Adrenal gland (tissue), 5 donors: ENCODE data around the gene TTLL11.

Experiments
- CTCF ChIP-seq, 6 experiments: fragments of 450-650 bp in 4 of 6; fragments of 200-600 bp in 2 of 6; sonication (generic) in 1 of 6; IDR thresholded peaks; 1 replicate in 5 of 6; 2 replicates in 1 of 6; pipeline versions ENCODE4 v1.5.1 to v1.8.0; 2016 to 2021; ENCODE audit warnings: antibody characterized with exemption in 6 of 6, mild to moderate bottlenecking in 2 of 6, moderate library complexity in 1 of 6
- POLR2A ChIP-seq, 2 donors: fragments of 450-650 bp; IDR thresholded peaks; one replicate each; pipeline ENCODE4 v1.6.1; 2017; ENCODE audit warnings: antibody characterized with exemption in 2 of 2, mild to moderate bottlenecking in 2 of 2, moderate library complexity in 1 of 2
- donor health status: DM: no; HTN: no; CAD: no.

GRCh38 chr9:121906074-121906870, 186.8 kb downstream of the TTLL11 start:
- TF ChIP-seq CTCF (IDR thresholded peaks at IDR 0.05) = no peak
- no peak for TF ChIP-seq POLR2A (IDR thresholded peaks at IDR 0.05)
